Left lung (tissue), 10 donors: ENCODE measurements around the gene SHISA5. TPM values are rescaled to one million over a fixed set of nuclear protein-coding genes. Genes with fewer than 3 reads are reported as not detected.

Experiments
- ATAC-seq: fragments of 200-7000 bp; cut with Tn5 transposase; one replicate; pipeline ENCODE4 v1.9.1; 2020; ENCODE audit warnings: moderate library complexity
- DNase-seq, 4 donors: peaks; one replicate each; pipeline ENCODE4 v3.0.0-alpha.2; 2013 to 2020
- H3K27ac ChIP-seq, 2 donors: fragments of 200-600 bp; sonication (generic) in 1 of 2; one replicate each; pipeline versions ENCODE4 v1.5.0 to v1.8.0; 2020 to 2021
- H3K27me3 ChIP-seq, 2 donors: fragments of 200-600 bp; sonication (generic) in 1 of 2; one replicate each; pipeline versions ENCODE4 v1.5.0 to v1.8.0; 2020 to 2021
- H3K36me3 ChIP-seq, 2 donors: fragments of 200-600 bp; sonication (generic) in 1 of 2; one replicate each; pipeline versions ENCODE4 v1.5.0 to v1.8.0; 2020 to 2021
- H3K4me1 ChIP-seq, 2 donors: fragments of 200-600 bp; one replicate each; pipeline ENCODE4 v1.8.0; 2021
- H3K4me3 ChIP-seq, 2 donors: fragments of 200-600 bp; sonication (generic) in 1 of 2; one replicate each; pipeline versions ENCODE4 v1.5.0 to v1.8.0; 2020 to 2021; ENCODE audit warnings: mild to moderate bottlenecking in 1 of 2
- H3K9me3 ChIP-seq, 2 donors: fragments of 200-600 bp; sonication (generic) in 1 of 2; one replicate each; pipeline versions ENCODE4 v1.5.0 to v1.8.0; 2020 to 2021
- intact Hi-C, 2 donors: fragments of 100-400 bp; cut with DNase I; formaldehyde crosslinking; loops; one replicate each; pipeline versions ENCODE4 v1.11.2 to v1.14.2; 2022
- polyA plus RNA-seq, 6 donors: library from polyadenylated mRNA; unstranded; fragments of 120-200 nt; gene quantifications; one replicate each; pipeline ENCODE4 v1.2.1, GENCODE V29; 2013; ENCODE audit not compliant: insufficient read length in 6 of 6
- total RNA-seq, 2 donors: library from RNA; stranded (reverse); fragmentation: NEBNext Ultra II Directional; extraction: Animal tissue kit (Norgen Biotek cat#: 25700); gene quantifications; one replicate each; pipeline ENCODE4 v1.2.1, GENCODE V29; 2021
- TF ChIP-seq, protein P1 (sequence below), 2 donors: fragments of 200-600 bp; sonication (generic) in 1 of 2; IDR thresholded peaks; one replicate each; pipeline versions ENCODE4 v1.5.0 to v1.8.0; 2021; ENCODE audit warnings: antibody characterized with exemption in 2 of 2
- donor health status: DM: no; HTN: yes; CAD: no.
- donor health status: DM: no; HTN: no; CAD: no.

Gene SHISA5
- total and polyA plus RNA-seq, 8 donors = 99.2 to 206 (median 114) TPM

DNA sequence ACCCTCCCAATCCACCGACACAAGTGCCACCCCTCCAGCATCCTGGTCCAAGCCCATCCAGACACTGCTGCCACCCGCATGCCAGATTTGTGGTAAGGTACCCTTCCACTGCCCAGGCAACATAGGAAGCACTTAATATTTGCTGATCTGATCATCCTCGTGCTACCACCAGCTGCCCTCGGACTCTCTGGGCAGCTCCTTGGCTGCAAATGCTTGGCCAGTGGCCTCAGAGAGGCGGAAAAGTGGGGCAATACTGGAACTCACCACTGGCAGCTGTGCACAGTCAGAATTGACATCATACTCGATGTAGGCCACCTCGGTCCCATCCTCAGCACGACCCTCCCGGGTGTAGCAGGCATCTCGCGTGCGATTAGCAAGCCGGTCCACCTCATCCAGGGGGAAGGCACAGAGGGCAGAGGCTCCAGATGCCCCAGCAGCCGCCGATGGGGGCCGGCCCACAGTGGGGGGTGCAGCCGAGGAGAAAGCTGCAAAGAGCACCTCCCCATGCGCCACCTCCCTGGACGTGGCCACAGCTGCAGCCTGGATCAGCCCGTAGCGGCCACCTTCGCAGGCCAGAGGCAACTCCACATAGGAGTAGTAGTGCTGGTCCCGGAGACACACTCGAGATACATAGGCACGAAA lies 80.6 kb downstream of the SHISA5 start:
- TF ChIP-seq, protein P1, sequence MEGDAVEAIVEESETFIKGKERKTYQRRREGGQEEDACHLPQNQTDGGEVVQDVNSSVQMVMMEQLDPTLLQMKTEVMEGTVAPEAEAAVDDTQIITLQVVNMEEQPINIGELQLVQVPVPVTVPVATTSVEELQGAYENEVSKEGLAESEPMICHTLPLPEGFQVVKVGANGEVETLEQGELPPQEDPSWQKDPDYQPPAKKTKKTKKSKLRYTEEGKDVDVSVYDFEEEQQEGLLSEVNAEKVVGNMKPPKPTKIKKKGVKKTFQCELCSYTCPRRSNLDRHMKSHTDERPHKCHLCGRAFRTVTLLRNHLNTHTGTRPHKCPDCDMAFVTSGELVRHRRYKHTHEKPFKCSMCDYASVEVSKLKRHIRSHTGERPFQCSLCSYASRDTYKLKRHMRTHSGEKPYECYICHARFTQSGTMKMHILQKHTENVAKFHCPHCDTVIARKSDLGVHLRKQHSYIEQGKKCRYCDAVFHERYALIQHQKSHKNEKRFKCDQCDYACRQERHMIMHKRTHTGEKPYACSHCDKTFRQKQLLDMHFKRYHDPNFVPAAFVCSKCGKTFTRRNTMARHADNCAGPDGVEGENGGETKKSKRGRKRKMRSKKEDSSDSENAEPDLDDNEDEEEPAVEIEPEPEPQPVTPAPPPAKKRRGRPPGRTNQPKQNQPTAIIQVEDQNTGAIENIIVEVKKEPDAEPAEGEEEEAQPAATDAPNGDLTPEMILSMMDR (IDR thresholded peaks at IDR 0.05) = no peak
- no peak overlapping the region for H3K4me3 ChIP-seq
- H3K27ac ChIP-seq = no peak overlapping the region
- H3K27me3 ChIP-seq = peaks cover 0 to 5% of the 10 kb centered on the region in 2 donors
- H3K9me3 ChIP-seq = no peaks in the 10 kb centered on the region
- DNase-seq (no peak), ATAC-seq (no peak)
- peaks cover 0 to 23% of the 10 kb centered on the region in 2 donors for H3K36me3 ChIP-seq
- H3K4me1 ChIP-seq = peaks cover 27 to 32% of the 10 kb centered on the region in 2 donors
- intact Hi-C loops = no loop called here

DNA sequence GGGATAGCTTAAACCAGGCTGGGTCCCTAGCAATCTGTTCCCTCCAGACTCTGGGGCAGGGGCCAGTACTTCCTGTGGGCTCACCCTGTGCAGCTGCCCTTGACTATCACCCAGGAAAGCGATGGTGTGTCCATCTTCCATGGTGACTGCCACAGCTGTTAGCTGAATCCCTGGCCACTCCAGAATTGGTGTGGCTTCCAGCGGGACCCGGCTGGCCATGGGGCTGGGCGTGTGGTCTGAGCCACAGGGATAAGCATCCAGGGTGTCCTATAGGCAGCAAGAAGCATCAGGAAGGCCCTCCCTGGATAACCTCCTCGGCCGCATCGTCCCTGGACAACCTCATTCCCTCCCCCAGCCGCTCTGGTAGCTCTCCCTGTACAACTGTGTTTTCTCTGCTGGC lies 81.3 kb downstream of the SHISA5 start:
- no peak for ATAC-seq
- peaks cover 23 to 25% of the 10 kb centered on the region in 2 donors for H3K4me1 ChIP-seq
- peak in 1 of 4 donors; percentile 38 for DNase-seq
- intact Hi-C loops = no loop called here
- peaks cover 0 to 30% of the 10 kb centered on the region in 2 donors for H3K36me3 ChIP-seq
- H3K27ac ChIP-seq = no peak overlapping the region
- H3K4me3 ChIP-seq = no peak overlapping the region
- no peaks in the 10 kb centered on the region for H3K9me3 ChIP-seq
- no peaks in the 10 kb centered on the region for H3K27me3 ChIP-seq
- TF ChIP-seq, protein P1 (IDR thresholded peaks at IDR 0.05) = no peak

DNA sequence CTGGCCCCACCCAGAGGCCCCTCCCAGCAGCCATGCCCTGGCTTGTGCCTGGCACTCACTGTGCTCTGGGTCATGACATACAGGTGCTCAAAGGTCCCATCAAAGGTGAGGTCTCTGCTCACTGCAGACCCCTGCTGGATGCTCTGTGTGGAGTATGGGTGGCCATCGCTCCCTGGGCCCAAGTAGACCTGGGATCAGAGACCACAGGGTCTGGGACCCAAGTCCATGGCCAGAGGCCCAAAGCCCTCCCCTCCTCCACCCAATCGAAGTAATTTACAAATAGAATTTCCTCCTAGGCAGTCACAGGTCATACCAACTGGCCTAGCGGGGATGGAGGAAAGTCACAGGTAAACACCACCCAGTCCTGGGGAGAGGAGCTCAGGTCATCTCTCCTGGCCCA lies 81.7 kb downstream of the SHISA5 start:
- no peak overlapping the region for H3K27ac ChIP-seq
- no peak for ATAC-seq
- H3K4me1 ChIP-seq = peaks cover 19 to 21% of the 10 kb centered on the region in 2 donors
- no peak overlapping the region for H3K4me3 ChIP-seq
- no peaks in the 10 kb centered on the region for H3K9me3 ChIP-seq
- H3K36me3 ChIP-seq = peaks cover 0 to 34% of the 10 kb centered on the region in 2 donors
- intact Hi-C loops = no loop called here
- TF ChIP-seq, protein P1 (IDR thresholded peaks at IDR 0.05) = no peak
- DNase-seq = peak in 1 of 4 donors; percentile 43
- H3K27me3 ChIP-seq = no peaks in the 10 kb centered on the region

DNA sequence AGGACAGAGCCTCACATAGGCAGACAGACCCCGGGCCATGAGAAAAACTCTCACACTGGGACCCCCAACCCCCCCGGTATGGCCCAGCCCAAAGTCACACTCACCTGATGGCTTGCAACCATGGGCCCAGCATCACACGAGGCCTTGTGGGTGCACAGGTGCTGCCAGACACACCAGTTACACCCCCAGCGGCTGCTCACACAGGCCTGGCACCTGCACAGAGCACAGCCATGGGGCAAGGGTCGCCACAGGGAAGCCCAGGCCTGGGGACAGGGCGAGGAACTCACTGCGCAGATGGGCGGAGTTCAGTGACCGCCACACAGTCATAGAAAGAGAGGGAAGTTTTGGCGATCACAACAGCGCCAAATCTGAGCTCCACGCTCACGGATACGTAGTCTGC lies 83.4 kb downstream of the SHISA5 start:
- DNase-seq (peak in 1 of 4 donors; percentile 69), ATAC-seq (no peak)
- Histone ChIP-seq H3K36me3 (peaks cover 0 to 43% of the 10 kb centered on the region in 2 donors), H3K9me3 (no peaks in the 10 kb centered on the region), H3K27me3 (no peaks in the 10 kb centered on the region), H3K4me3 (no peak overlapping the region), H3K4me1 (peaks cover 4 to 9% of the 10 kb centered on the region in 2 donors), H3K27ac (no peak overlapping the region)
- TF ChIP-seq, protein P1 (IDR thresholded peaks at IDR 0.05) = no peak
- intact Hi-C loops = no loop called here

DNA sequence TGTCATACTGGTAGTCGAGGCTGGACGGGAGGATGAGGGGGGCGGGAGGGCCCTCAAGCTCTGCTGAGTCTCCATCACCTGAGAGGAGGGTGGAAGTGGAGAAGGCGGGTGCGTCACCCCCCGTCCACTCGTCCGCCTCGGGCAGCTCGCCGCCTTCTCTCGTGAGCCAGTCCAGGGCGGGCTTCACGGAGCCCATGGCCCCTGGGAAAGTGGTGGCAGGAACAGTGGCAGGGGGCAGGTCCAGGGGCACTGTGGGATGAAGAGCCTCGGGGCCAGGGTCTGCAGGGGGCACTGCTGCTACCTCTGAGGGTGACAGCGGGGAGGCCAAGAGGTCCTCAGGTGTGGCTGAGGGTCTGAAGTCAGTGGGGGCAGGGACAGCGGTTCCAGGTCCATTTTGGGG lies 84.4 kb downstream of the SHISA5 start:
- Histone ChIP-seq H3K4me3 (no peak overlapping the region), H3K27ac (no peak overlapping the region), H3K36me3 (peaks cover 0 to 53% of the 10 kb centered on the region in 2 donors), H3K9me3 (no peaks in the 10 kb centered on the region), H3K4me1 (no peaks in the 10 kb centered on the region), H3K27me3 (no peaks in the 10 kb centered on the region)
- no peak for ATAC-seq
- peak in 1 of 4 donors; percentile 57 for DNase-seq
- TF ChIP-seq, protein P1 (IDR thresholded peaks at IDR 0.05) = no peak
- intact Hi-C loops = no loop called here
